HG02870 (cell line): ENCODE measurements around the gene MPV17L.
"Not testable (repeated sequence)": the region's sequence is repeated elsewhere in the genome, so short reads cannot be mapped to it uniquely, and the experiment has no call there.

ENCODE experiments used
- ATAC-seq: cut with Tn5 transposase; IDR thresholded peaks from one replicate; pipeline ENCODE4 v1.9.1; 2021; ENCODE audit warnings: mild to moderate bottlenecking, moderate library complexity; ENCODE audit not compliant: unreplicated experiment

MPV17L gene

DNA sequence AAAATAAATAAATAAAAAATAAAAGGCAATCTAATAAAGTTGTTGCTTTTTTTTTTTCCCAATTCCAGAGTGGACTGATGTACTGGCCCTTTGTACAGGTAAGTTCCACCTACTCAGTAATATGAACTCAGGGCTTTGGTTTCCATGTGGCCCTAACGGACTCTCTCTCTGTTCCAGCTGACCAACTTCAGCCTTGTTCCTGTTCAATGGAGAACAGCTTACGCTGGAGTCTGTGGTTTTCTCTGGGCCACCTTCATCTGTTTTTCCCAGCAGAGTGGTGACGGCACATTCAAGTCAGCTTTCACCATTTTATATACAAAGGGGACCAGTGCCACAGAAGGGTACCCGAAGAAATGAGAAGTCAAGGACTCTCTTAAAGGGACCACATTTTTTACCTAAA, 12.2 kb downstream of the MPV17L start:
- ATAC-seq: not testable (repeated sequence)

DNA sequence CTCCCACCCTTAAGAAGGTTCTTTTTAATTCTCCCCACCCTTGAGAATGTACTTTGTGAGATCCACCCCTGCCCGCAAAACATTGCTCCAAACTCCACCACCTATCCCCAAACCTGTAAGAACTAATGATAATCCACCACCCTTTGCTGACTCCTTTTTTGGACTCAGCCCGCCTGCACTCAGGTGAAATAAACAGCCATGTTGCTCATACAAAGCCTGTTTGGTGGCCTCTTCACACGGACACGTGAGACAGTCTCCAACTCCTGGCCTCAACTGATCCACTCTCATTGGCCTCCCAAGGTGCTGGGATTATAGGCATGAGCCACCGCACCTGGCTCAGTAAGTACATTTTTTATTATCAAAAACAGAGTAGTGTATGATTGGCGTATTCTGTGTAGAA, 13.9 kb downstream of the MPV17L start:
- ATAC-seq: not testable (repeated sequence)

DNA sequence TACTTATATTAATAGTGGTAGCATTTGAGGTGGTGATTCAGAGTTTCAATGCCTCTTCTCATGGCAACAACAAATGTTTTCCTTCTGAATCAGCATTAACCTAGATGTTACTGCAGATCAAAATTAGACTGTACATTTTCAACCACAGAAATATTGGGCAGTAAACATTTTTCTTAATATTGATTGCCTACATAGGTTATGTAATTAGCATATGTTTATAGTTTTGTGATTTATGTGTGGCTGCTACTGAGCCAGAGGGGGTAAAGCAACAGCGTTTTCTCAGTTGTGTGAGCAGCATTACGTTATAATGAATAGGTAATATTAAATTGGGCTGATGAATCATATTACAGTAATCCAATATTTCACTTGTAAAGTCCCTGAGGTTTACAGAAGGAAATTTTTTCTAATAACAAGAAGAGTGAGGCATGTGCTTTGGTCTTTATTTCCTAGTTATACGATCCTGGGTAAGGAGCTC, 20.0 kb downstream of the MPV17L start:
- no peak for ATAC-seq

DNA sequence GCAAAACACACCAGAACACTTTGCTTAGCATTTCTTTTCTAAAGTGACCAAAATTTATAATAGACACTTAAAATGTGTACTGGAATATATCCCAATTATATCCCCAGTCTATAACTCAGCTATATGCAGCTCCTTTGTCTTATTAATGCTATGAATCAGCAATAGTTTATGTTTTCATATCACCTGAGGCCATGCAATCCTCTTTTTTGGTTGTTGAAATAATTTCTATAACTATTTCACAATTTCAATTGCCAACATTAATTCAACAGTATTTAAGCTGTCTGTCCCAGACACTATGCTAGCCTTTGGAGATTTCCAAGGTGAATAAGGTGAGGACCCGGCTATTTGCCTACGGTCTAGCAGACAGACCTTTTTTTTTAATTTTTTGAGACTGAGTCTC, 21.6 kb downstream of the MPV17L start:
- ATAC-seq: no peak

DNA sequence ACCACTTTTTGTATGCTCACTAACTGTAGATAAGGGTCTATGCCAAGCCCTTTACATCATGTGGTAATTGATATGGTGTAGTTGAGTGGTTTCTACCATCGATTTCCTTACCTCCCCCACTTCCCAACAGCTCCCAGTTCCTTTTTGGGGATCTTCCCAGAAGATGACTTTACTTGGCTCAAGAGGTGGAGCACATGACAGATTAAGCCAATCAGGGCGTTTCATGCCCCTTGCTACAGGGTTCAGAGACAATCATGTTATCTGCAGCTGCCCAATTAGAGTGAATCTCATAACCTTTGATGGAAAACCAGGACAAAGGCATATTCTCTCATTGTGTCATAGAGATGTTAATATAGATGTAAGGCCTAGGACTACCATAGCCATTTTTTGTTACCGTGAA, 22.7 kb downstream of the MPV17L start:
- ATAC-seq: no peak

DNA sequence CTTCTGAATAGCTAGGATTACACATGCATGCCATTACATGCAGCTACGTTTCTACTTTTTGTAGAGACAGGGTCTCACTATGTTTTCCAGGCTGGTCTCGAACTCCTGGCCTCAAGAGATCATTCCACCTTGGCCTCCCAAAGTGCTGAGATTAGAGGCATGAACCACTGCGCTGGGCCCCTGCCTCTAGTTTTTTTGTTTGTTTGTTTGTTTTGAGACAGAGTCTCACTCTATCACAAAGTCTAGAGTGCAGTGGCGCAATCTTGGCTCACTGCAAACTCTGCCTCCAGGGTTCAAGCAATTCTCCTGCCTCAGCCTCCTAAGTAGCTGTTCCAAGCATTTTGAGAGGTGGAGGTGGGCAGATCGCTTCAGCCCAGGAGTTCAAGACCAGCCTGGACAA, 26.1 kb downstream of the MPV17L start:
- not testable (repeated sequence) for ATAC-seq

DNA sequence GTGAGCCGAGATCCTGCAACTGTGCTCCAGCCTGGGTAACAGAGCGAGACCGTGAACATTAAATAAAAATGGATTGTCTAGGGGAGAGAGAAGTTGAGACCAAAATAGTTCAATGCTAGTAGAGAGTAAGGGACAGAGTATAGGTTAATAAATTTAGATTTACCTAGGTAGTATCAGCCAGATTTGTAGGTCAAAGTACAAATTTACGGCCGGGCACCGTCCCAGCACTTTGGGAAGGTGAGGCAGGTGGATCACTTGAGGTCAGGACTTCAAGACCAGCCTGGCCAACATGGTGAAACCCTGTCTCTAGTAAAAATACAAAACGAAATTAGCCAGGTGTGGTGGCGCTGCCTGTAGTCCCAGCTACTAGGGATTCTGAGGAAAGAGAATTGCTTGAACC, 26.7 kb downstream of the MPV17L start:
- ATAC-seq: no peak

DNA sequence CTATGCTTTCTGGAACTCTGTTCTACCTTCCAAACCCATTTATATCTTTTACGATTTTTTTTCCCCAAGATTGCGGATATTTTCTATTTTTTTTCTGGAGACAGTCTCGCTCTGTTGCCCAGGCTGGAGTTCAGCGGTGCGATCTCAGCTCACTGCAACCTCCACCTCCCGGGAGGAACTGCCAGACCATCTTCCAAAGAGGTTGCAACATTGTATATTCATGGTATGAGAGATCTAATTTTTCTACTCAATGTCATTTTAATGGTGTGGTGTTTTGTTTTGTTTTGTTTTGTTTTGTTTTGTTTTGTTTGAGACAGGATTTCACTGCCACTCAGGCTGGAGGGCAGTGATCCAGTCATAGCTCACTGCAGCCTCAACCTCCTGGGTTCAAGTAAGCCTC, 30.3 kb downstream of the MPV17L start:
- no peak for ATAC-seq

DNA sequence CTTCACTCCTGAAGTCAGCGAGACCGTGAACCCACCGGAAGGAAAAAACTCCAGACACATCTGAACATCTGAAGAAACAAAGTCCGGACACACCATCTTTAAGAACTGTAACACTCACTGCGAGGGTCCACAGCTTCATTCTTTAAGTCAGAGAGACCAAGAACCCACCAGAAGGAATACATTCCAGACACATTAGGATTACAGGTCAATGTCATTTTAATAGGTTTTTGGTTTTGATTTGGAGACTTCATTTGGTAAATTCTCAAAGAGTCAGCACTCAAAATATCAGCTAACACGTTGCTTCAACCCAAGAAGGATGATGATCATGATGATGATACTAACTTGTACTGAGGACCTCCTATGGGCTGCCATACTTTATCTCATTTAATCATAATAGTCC, 31.2 kb downstream of the MPV17L start:
- ATAC-seq: no peak

DNA sequence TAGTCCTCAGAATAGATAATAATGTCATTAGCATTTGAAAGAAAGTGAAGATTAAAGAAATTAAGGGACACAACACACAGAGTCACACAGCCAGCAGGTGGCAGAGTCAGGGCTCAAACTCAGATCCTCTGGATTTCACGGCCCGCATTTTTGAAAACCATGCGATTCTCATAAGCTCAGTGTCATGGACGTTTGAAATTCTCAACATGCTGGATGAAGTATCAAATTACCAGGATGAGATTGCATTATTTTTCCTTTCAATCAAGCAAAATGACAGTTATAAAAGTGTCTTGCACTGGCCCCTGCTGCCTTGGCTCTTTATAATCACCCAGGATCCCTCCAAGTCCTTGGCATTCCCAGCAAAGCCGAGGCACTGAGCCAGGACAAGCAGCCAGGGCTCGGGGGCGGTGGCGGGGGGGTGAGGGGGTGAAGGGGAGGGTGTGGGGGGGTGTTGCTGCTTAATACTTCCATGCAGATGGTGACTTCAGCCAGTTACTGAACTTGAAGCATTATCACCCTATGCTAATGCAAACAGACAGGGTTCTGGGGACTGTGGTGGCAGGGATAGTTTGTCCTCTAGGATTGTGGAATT, 32.2 kb downstream of the MPV17L start:
- ATAC-seq: no peak

DNA sequence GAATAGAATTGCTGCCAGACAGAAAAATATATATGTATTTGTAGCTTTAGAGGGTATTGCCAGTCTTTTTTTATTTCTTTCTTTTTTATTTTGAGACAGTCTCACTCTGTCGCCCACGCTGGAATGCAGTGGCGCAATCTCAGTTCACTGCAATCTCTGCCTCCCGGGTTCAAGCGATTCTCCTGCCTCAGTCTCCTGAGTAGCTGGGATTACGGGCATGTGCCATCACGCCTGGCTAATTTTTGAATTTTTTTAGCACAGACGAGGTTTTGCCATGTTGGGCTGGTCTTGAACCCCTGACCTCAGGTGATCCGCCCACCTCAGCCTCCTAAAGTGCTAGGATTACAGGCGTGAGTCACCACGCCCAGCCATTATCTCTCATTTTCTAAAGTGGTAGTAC, 35.3 kb downstream of the MPV17L start:
- ATAC-seq: not testable (repeated sequence)

DNA sequence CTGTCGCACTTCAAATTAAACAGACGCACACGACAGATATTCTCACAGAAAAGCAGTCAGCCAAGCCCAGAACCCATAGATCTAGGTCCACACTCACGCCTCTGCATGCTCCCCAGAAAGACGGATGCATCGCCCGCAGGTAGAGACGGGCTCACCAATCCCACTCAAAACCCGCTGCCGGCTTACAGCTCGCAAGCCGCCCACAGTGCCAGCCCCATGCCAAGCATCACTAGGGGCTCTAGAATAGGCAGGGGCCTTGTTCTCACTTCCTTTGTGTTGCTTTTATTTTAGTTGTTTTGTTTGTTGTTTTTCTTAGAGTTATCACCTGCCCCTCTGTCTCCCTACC, 38.5 kb downstream of the MPV17L start:
- no peak for ATAC-seq

DNA sequence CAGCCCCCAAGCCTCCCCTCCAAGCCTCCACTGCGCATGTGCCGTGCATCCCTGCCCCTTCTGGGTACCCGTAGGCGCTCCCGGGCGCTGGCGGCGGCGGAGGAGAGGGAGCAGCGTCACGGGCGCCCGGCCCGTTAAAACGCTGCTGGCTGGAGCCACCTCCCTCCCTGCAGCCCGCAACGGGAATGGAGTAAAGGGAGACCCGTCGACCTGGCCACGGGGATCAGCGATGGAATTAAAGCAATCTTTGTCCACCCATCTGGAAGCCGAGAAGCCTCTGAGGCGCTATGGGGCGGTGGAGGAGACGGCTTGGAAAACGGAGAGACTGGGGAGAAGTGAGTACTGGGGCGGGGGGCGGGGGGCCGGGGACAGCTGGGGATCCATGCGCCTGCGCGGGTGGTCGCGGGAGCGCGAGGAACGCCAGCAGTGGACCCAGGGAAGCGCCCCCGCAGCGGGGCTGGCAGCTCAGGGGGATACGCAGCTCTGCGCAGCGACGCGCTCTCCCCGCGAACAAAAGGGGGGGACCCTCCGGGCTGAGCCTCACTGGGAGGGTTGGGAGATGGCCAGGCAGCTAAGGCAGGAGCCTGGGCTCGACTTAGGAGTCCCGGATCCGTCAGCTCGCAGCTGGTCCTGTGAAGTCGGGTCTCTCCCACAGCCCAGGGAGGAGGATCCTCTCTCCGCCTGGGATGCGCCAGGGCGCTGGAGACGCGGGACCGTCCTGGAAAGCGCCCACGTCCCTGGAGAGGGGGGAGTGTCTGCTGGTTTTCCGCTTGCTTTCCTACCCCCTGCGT, 39.1 kb downstream of the MPV17L start, which contains the start of gene BMERB1:
Gene BMERB1, plus strand, starts transcription at position 164 of the 791 bp plus-strand sequence. Its CDS starts 66 bp downstream, at position 230.
- no peak for ATAC-seq

DNA sequence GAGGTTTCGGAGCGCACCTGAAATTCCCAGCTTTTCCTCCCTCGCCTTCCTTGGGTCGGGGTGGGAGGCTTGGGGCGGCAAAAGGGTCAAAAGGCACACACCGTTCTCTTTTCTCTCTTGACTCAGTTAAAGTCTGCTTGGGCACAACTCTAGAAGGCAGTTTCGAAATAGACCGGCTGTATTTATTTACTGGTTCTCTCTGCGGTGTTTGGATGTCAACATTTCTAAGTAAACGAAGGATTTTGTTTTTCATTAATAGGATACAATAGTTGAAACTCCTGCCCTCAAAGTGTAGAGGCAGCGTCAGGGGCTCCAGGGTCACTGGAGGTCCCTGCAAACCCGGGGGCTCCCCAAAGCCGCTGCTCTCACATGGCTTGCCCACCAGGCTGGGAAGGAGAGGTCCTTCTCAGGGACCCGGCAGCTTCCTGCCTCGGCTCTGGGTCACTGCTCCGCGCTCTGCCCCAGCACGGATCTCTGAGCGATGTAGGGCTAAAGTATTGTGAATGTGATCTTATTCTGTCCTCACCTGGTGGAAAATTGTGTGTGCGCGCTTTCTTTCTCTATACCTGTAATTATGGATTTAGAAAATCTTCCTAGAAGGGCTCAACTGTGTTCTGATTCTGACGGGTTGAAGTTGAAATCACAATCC, 39.8 kb downstream of the MPV17L start:
- no peak for ATAC-seq

DNA sequence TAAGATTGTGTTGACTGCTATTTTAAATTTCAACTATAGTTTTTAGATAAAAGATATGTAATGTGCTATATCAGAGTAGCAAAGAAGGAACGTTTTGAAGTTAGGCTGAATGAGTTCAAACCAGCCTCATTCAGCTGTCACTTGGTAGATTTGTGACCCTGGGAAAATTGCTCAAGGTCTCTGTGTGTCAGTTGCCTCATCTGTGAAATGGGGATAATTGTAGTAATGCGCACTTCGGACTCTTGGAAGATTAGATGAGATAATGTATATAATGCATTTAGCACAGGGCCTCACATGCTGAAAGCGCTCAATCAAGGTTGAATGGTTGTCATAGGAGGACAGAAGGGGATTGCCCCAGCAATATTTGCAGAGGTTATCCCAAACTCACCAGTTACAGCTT, 43.5 kb downstream of the MPV17L start:
- ATAC-seq: no peak

DNA sequence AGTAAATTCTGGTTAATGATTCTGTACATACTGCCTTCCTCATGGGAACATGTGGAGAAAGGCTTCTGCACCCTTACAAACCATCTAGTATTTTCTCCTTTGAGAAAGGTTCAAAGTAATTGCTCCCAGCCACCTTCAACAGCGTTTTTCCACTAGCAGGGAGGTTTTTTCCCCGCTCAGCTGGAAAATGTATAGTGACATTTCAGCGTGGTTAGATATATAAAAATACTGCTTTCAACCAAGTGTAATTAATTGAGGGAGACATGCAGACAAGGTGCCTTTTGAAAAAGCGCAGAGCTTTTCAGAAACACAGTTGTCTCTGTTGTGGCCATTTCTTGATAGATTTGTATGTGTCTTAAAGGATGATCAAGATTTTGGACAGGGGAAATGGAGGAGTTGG, 44.0 kb downstream of the MPV17L start:
- ATAC-seq: no peak

DNA sequence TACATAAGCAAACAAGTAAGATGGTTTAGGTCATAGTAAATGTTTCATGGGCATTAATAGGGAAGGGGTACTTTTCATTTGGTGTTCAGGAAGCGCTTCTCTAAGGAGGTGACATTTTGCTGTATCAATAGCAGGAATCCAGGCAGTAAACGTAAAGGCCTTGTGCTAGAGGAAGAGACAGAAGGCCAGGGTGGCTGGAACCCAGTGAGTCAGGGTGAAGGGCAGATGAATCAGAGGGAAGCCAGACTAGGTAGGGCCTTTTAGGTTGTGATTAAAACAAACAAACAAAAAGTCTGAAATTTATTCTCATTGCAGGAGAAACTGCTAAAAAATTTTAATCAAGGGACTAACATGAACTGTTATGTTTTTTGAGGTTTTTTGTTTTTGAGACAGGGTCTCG, 45.3 kb downstream of the MPV17L start:
- ATAC-seq: no peak

DNA sequence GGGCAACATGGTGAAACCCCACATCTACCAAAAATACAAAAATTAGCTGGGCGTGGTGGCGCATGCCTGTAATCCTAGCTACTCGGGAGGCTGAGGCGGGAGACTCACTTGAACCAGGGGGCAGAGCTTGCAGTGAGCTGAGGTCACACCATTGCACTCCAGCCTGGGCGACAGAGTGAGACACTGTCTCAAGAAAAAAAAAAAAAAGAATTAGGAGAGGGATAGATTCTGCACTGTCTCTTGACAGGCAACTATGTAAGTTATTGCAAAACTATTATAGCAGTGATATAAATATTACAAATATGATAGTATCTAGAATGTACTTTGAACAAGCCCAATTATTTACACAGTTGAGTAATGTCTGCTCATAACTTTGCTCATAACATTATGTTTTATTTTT, 46.6 kb downstream of the MPV17L start:
- not testable (repeated sequence) for ATAC-seq

DNA sequence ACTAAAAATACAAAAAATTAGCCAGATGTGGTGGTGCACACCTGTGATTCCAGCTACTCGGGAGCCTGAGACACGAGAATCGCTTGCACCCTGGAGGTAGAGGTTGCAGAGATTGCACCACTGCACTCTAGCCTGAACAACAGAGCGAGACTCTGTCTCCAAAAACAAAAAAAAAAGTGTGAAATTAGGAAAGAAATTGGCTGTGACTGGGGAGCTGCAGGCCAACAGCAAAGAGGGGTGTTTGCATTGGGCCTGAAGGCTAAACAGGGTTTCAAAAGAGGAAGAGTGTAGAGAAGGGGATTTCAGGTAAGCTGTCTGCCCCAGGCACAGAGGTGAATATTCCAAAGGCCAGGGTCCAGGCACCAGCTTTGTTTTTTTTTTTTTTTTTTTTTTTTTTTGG, 48.2 kb downstream of the MPV17L start:
- ATAC-seq: no peak

DNA sequence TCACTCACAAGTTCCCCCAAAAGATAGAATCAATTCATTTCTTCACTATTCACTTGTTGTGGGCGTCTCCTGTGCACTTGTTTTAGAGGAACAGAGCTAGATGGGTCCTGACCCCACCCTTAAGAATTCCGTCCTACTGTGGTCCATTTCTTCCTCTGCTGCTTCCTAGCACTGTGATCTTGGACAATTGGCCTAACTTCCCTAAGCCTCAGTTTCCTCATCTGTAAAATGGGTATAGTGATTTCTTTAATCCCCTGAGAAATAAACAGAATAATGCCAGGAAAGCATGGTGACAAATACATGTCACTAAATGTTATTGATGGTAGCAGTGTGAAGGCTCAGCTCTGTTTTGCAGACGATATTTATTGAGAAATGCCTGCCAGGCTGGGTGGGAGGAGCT, 48.7 kb downstream of the MPV17L start:
- no peak for ATAC-seq

DNA sequence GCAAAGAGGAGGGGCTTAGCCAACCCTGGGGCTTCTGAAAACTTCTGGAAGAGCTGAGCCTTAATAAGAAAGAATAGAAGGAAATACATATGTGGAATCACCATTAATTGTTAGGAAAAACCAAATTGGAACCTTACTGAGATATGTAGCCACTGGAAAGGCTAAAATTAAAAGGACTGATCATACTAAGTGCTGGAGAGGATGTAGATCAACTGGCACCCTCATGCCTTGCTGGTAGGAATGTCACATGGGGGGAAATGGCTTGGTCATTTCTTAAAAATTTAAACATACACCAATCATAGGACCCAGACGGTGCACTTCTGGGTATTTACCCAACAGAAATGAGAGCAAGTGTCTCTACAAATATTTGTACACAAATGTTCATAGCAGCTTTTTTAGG, 49.9 kb downstream of the MPV17L start:
- no peak for ATAC-seq

DNA sequence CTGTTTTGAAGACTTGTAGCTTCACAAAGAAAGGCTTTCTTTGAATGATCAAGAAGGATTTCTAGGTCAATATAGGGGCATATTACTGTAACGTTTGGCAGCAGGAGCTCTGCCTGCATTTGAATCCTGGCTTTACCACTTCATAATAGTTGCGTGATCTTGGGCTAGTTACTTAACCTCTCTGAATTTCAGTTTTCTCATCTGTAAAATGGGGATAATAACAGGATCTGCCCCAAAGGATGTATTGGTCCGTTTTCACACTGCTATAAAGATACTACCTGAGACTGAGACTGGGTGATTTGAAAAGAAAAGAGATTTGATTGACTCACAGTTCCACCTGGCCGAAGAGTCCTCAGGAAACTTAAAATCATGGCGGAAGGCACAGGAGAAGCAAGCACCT, 51.3 kb downstream of the MPV17L start:
- ATAC-seq: no peak
